ENCODE results near the gene AKT2. TPM values are rescaled to one million over a fixed set of nuclear protein-coding genes. Genes with fewer than 3 reads are reported as not detected.
A peak's percentile ranks its signal among the peaks of the same experiment; 100 is the strongest.

The AKT2 gene
- total RNA-seq, 1 experiment from 2014 or later = 149 TPM

DNA sequence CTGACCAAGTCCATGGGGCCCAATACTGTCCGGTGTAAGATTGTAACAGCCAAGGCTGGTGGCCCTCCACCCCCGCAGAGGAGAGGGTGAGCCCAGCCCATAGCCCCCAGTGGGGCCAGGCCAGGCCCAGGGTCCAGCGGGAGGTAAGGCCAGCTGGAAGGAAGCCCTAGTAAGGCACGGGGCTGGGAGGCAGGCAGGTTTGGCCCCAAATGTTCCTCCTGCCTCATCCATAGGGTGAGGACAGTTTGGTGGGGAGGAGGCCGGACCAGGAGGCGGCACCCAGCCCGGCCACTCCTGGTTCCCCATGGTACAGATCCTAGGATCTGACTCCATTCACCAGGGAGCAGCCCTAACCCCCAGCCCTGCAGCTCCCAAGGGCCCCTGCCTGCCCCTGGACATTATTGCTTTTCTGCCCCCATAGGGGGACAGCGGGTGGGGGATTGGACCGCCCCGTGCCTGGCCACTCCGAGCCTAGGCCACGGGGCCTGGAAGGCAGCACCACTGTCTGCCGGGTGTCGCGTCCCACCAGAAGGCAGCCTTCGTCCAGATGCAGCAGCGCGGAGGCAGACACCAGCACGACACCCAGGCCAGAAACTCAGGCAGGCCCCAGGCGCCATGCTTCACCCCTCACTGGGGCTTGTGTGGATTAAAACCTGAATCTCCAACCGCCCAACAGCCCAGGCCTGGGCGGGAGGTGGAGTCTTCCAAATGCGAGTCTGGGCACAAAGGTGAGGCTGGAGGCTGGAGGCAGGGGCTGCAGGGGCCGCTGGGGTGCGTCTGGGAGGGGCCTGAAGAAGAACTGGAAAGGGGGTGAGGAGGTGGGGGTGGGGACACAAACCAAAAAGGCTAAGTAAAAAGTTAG is 52.0 kb downstream of the AKT2 start:
- ChIA-PET POLR2A (ENCODE audit: unreplicated experiment) (no interaction called here), CTCF (no interaction called here)
- Histone ChIP-seq H4K20me1 (ENCODE audit: insufficient read depth) (no peaks in the 10 kb centered on the region), H3K79me2 (ENCODE audit: low read depth) (no peaks in the 10 kb centered on the region), H3K4me2 (no peak overlapping the region), H3K4me3 (no peak overlapping the region), H3K27me3 (ENCODE audit: insufficient read depth, low read depth) (no peaks in the 10 kb centered on the region), H3K36me3 (ENCODE audit: low read depth) (no peaks in the 10 kb centered on the region), H3K9me2 (ENCODE audit: insufficient read depth) (no peaks in the 10 kb centered on the region), H3K4me1 (replicated peaks; ENCODE audit: insufficient read depth) (no peaks in the 10 kb centered on the region), H3K27ac (no peak overlapping the region), H3K9me3 (ENCODE audit: insufficient read depth, low read depth) (no peaks in the 10 kb centered on the region), H3F3A (ENCODE audit: insufficient read depth, low read depth) (peaks cover 11% of the 10 kb centered on the region; the same call in 1 of the 2 replicates), H2AFZ (no peak overlapping the region)
- intact Hi-C loops (cut with micrococcal nuclease; ENCODE audit: unreplicated experiment) = no loop called here
- TF ChIP-seq CTCF (conservative IDR thresholded peaks at IDR 0.05) = no peak
- no peak for TF ChIP-seq EZH2 (IDR thresholded peaks at IDR 0.05; ENCODE audit: low read depth)
- TSS peak; percentile 18 for BruUV-seq (replicated peaks)
- DNase-seq = no peak

- H3K27ac ChIP-seq = no peak overlapping the region
- H3F3A ChIP-seq (ENCODE audit: insufficient read depth, low read depth) = peaks cover 11% of the 10 kb centered on the region; the same call in 1 of the 2 replicates
- no peaks in the 10 kb centered on the region for H3K79me2 ChIP-seq (ENCODE audit: low read depth)
- CTCF ChIA-PET = no interaction called here
- no peak overlapping the region for H3K4me2 ChIP-seq
- H2AFZ ChIP-seq = no peak overlapping the region
- POLR2A ChIA-PET (ENCODE audit: unreplicated experiment) = no interaction called here
- no peaks in the 10 kb centered on the region for H3K4me1 ChIP-seq (replicated peaks; ENCODE audit: insufficient read depth)
- intact Hi-C loops (cut with micrococcal nuclease; ENCODE audit: unreplicated experiment) = no loop called here
- no peaks in the 10 kb centered on the region for H3K9me3 ChIP-seq (ENCODE audit: insufficient read depth, low read depth)
- no TSS peak for BruUV-seq (replicated peaks)
- no peaks in the 10 kb centered on the region for H4K20me1 ChIP-seq (ENCODE audit: insufficient read depth)
- no peak for DNase-seq
- H3K36me3 ChIP-seq (ENCODE audit: low read depth) = no peaks in the 10 kb centered on the region
- no peaks in the 10 kb centered on the region for H3K9me2 ChIP-seq (ENCODE audit: insufficient read depth)
- no peak overlapping the region for H3K4me3 ChIP-seq
- TF ChIP-seq EZH2 (IDR thresholded peaks at IDR 0.05; ENCODE audit: low read depth) (no peak), CTCF (conservative IDR thresholded peaks at IDR 0.05) (no peak)
- H3K27me3 ChIP-seq (ENCODE audit: insufficient read depth, low read depth) = no peaks in the 10 kb centered on the region
These were observed 52.7 kb downstream of the AKT2 start for GRCh38 chr19:40232479-40232878.

DNA sequence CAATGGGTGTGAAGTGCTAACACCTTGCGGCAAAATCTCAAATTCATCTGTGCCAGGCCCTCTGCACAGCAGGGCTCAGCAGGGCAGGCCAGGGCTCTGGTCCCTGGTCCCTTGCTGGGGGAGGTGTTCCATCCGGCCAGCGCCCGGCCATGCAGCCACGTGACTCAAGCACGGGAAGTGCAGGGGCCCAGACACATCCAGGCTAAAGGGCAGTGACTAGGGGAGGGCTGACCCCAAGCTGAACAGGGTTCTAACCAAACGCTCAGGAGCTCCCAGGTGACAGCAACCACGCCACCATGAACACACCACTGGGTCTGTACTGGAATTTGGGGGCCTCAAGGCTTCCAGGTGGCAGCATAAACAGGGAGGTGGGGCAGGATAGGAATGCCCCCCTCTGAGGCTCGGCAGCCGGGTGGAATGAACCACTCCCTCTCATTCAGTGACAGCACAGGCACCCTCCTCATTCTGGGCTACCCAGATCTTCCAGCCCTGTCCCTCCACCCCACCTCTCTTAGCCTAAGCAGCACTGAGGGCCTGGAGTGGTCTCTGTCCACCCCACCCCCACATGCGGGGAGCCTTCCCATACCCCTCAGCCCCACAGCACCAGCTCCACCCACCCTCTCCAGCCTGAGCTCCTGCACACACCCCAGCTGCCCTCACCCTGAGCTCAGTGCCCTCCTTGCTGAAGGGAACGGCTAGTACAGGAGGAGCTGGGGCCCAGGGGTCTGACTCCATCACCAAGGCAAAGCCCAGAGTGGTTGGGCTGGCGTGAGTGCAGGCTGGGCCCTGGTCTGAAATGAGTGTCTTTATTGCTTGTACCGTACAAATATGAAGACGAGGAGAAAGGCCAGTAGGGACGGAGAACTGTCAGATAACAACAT is 53.4 kb downstream of the AKT2 start:
- H3K4me2 ChIP-seq = no peak overlapping the region
- no peaks in the 10 kb centered on the region for H4K20me1 ChIP-seq (ENCODE audit: insufficient read depth)
- no peak overlapping the region for H2AFZ ChIP-seq
- H3K9me3 ChIP-seq (ENCODE audit: insufficient read depth, low read depth) = no peaks in the 10 kb centered on the region
- ChIA-PET POLR2A (ENCODE audit: unreplicated experiment) (interaction anchor here (0.6 kb wide), 1 partner anchor 116 kb away, joined by 3 read pairs; no protein-coding TSS in a partner anchor), CTCF (no interaction called here)
- H3K27me3 ChIP-seq (ENCODE audit: insufficient read depth, low read depth) = no peaks in the 10 kb centered on the region
- H3K79me2 ChIP-seq (ENCODE audit: low read depth) = no peaks in the 10 kb centered on the region
- H3F3A ChIP-seq (ENCODE audit: insufficient read depth, low read depth) = peaks cover 11% of the 10 kb centered on the region; the same call in 1 of the 2 replicates
- H3K9me2 ChIP-seq (ENCODE audit: insufficient read depth) = no peaks in the 10 kb centered on the region
- no peak for TF ChIP-seq CTCF (conservative IDR thresholded peaks at IDR 0.05)
- no peak for TF ChIP-seq EZH2 (IDR thresholded peaks at IDR 0.05; ENCODE audit: low read depth)
- BruUV-seq (replicated peaks) = no TSS peak
- H3K4me1 ChIP-seq (replicated peaks; ENCODE audit: insufficient read depth) = no peaks in the 10 kb centered on the region
- H3K36me3 ChIP-seq (ENCODE audit: low read depth) = no peaks in the 10 kb centered on the region
- H3K4me3 ChIP-seq = no peak overlapping the region
- intact Hi-C loops (cut with micrococcal nuclease; ENCODE audit: unreplicated experiment) = no loop called here
- H3K27ac ChIP-seq = no peak overlapping the region
- no peak for DNase-seq

All from PC-9 (cell line).